Heart left ventricle (tissue), 16 donors: Measurements from ENCODE around the gene GRM7. TPM values are rescaled to one million over a fixed set of nuclear protein-coding genes. Genes with fewer than 3 reads are reported as not detected.

Experiments
- ATAC-seq, 4 donors: fragments of 200-7000 bp; cut with Tn5 transposase; one replicate each; pipeline ENCODE4 v1.9.1; 2020 to 2022; ENCODE audit warnings: moderate library complexity in 4 of 4, mild to moderate bottlenecking in 3 of 4, moderate number of reproducible peaks in 1 of 4
- DNase-seq, 5 donors: peaks; one replicate each; pipeline ENCODE4 v3.0.0-alpha.2; 2020
- H3K27ac ChIP-seq, 12 donors: fragments of 200-600 bp; sonication (generic) in 4 of 12; one replicate each; pipeline versions ENCODE4 v1.5.0 to v1.8.0; 2016 to 2022; ENCODE audit warnings: mild to moderate bottlenecking in 2 of 12
- H3K27me3 ChIP-seq, 9 donors: fragments of 200-600 bp; sonication (generic) in 2 of 9; one replicate each; pipeline versions ENCODE4 v1.5.1 to v1.8.0; 2016 to 2022; ENCODE audit warnings: mild to moderate bottlenecking in 3 of 9
- H3K36me3 ChIP-seq, 9 donors: fragments of 200-600 bp; sonication (generic) in 2 of 9; one replicate each; pipeline versions ENCODE4 v1.5.0 to v1.8.0; 2018 to 2022; ENCODE audit warnings: mild to moderate bottlenecking in 2 of 9
- H3K4me1 ChIP-seq, 12 donors: fragments of 200-600 bp; sonication (generic) in 4 of 12; one replicate each; pipeline versions ENCODE4 v1.5.0 to v1.8.0; 2016 to 2022; ENCODE audit warnings: mild to moderate bottlenecking in 3 of 12
- H3K4me3 ChIP-seq, 12 donors: fragments of 200-600 bp; sonication (generic) in 4 of 12; one replicate each; pipeline versions ENCODE4 v1.5.0 to v1.8.0; 2017 to 2022; ENCODE audit warnings: mild to moderate bottlenecking in 9 of 12, moderate library complexity in 4 of 12
- H3K9me3 ChIP-seq, 12 donors: fragments of 200-600 bp; sonication (generic) in 4 of 12; one replicate each; pipeline versions ENCODE4 v1.5.0 to v1.8.0; 2016 to 2022; ENCODE audit warnings: mild to moderate bottlenecking in 1 of 12
- CTCF ChIP-seq, 12 donors: fragments of 200-600 bp; sonication (generic) in 4 of 12; IDR thresholded peaks; one replicate each; pipeline versions ENCODE4 v1.5.0 to v1.8.0; 2018 to 2022; ENCODE audit warnings: antibody characterized with exemption in 12 of 12, mild to moderate bottlenecking in 5 of 12
- POLR2A ChIP-seq, 2 donors: fragments of 450-650 bp; IDR thresholded peaks; one replicate each; pipeline ENCODE4 v1.6.1; 2017; ENCODE audit warnings: antibody characterized with exemption in 2 of 2, mild to moderate bottlenecking in 2 of 2, moderate library complexity in 2 of 2
- WGBS, 4 donors: extraction: QIAGEN DNeasy Blood & Tissue Kit in 2 of 4; methylation state at CpG; one replicate each; pipeline versions ENCODE4 v1.1.5 to v1.1.7; 2013 to 2018; 5-methylcytosine and 5-hydroxymethylcytosine counted together
- intact Hi-C, 10 donors: fragments of 100-400 bp; cut with DNase I; formaldehyde crosslinking; loops; one replicate each; pipeline versions ENCODE4 v1.11.1 to v1.14.2; 2022
- polyA plus RNA-seq, 2 donors: library from polyadenylated mRNA; stranded (reverse); fragments of 200-250 nt; gene quantifications; one replicate each; pipeline ENCODE4 v1.2.3, GENCODE V29; 2013
- total RNA-seq, 9 donors: library from RNA; depleted of rRNA in 2 of 9; stranded (reverse); fragments of >200 nt in 2 of 9; fragmentation: NEBNext Ultra II Directional in 3 of 9; extraction: Animal tissue kit (Norgen Biotek cat#: 25700) in 3 of 9; gene quantifications; one replicate each; pipeline versions ENCODE4 v1.1.0 to v1.2.4, GENCODE V29; 2016 to 2023
- donor health status: ischemic (EF 13 %, LVEDD 7.1; RV severe dilation, severe dysfunction).
- donor health status: healthy with polysubstance abuse.
- donor health status: DM: no; HTN: yes; CAD: no.
- donor health status: DM: no; HTN: no; CAD: no.
- donor health status: ischemic (EF 25% LVEDD 6.9; RV normal size, moderate dysfunction).
- donor health status: ischemic (EF 25% LVEDD 5.7; RV mildly dilated, moderate dysfunction).
- donor health status: healthy.
- donor health status: DM: yes; HTN: yes; CAD: no.
- donor health status: ischemic (EF 35%, LVEDD 5.7; RV mildly dilated, moderate dysfunction).
- donor health status: nonischemic (EF 11% LVEDD 7.7; RV severe dilation, severe dysfunction).
- donor health status: DM: yes; HTN: yes; CAD: no.
- donor health status: PGD.
- donor health status: ischemic (EF 29% LVEDD 5.4; RV normal size, mild dysfunction).
- donor health status: nonischemic (EF 23%, LVEDD 6.1; RV moderate dilation, normal function).

The GRM7 gene
- total and polyA plus RNA-seq, 11 donors: not detected

DNA sequence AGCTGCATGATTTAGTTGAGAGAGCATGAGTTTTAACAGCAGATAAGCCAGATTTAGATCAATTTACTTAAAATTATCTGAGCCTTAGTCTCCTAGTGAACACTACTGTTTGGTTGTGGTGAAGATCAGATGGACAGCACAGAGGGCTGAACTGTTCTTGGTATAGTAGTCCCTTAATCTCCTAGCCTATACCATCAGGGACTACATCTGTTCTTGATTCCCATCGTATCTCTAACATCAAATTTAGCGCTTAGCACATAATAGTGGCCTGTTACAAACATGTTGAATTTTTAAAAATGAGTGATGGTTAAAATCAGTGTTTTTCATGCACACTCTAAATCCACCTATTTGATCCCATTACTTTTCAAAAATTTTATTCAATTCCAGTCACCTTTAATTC is 507.7 kb downstream of the GRM7 start:
- intact Hi-C loops: no loop called here
- no peak for ATAC-seq
- Histone ChIP-seq H3K4me3 (no peak overlapping the region), H3K4me1 (no peaks in the 10 kb centered on the region), H3K36me3 (no peaks in the 10 kb centered on the region), H3K27me3 (no peaks in the 10 kb centered on the region), H3K27ac (no peak overlapping the region), H3K9me3 (no peaks in the 10 kb centered on the region)
- TF ChIP-seq CTCF (IDR thresholded peaks at IDR 0.05): no peak
- no peak for TF ChIP-seq POLR2A (IDR thresholded peaks at IDR 0.05)
- WGBS, 4 donors: 91 to 94% (median 93%) methylated on average over 2 of the region's 2 CpGs
- DNase-seq: no peak

DNA sequence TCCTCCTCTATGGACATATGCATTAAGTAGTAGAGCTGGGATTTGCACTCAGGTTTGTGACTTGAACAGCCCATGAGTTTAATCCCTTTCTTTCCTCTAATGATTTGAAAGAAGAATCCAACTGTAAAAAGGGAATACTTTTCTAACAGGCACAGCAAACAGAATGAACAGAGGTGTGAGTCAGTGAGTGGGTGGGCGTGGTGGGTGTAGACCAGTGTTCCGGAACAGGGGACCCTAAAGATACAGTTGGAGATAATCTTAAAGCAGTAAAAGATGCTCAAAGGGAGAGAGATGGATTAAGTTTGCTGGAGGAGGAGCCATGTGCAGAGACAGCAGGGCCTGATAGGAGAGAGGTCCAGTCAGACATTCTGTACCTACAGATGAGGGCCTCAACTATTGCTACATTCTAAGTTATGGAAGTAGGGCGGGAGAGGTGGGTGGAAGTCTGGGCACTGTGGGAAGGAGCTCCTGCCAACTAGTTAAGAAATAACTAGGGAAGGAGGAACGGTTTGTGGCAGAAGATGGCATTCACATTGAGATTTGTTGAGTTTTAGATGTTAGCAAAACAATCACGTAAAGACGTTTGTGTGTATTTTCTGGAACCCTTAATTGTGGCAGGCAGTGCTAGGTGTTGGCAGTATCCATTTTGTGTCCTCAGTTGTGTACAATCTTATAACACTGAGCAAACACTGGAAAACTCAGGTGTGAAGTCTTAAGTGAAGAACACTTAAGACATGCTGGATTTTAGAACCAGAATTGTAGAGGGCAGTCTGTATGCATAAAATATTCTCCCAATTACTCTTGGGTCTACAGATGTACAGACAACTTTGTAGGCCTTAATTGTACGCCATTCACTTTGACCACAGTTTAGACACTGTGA is 511.0 kb downstream of the GRM7 start:
- Histone ChIP-seq H3K27me3 (no peaks in the 10 kb centered on the region), H3K36me3 (no peaks in the 10 kb centered on the region), H3K27ac (no peak overlapping the region), H3K4me3 (no peak overlapping the region), H3K9me3 (no peaks in the 10 kb centered on the region), H3K4me1 (no peaks in the 10 kb centered on the region)
- intact Hi-C loops: no loop called here
- ATAC-seq: no peak
- TF ChIP-seq CTCF (IDR thresholded peaks at IDR 0.05) (no peak), POLR2A (IDR thresholded peaks at IDR 0.05) (no peak)
- WGBS, 4 donors: 64 to 74% (median 70%) methylated on average over 7 of the region's 7 CpGs
- DNase-seq: no peak

GRCh38 chr3:7377103-7377502 is 516.2 kb downstream of the GRM7 start:
- WGBS, 4 donors: 73 to 81% (median 79%) methylated on average over 2 of the region's 2 CpGs
- intact Hi-C loops: no loop called here
- no peaks in the 10 kb centered on the region for H3K27me3 ChIP-seq
- DNase-seq (no peak), ATAC-seq (no peak)
- no peak overlapping the region for H3K27ac ChIP-seq
- TF ChIP-seq CTCF (IDR thresholded peaks at IDR 0.05) (no peak), POLR2A (IDR thresholded peaks at IDR 0.05) (no peak)
- no peak overlapping the region for H3K4me3 ChIP-seq
- no peaks in the 10 kb centered on the region for H3K4me1 ChIP-seq
- H3K36me3 ChIP-seq: no peaks in the 10 kb centered on the region
- H3K9me3 ChIP-seq: no peaks in the 10 kb centered on the region

DNA sequence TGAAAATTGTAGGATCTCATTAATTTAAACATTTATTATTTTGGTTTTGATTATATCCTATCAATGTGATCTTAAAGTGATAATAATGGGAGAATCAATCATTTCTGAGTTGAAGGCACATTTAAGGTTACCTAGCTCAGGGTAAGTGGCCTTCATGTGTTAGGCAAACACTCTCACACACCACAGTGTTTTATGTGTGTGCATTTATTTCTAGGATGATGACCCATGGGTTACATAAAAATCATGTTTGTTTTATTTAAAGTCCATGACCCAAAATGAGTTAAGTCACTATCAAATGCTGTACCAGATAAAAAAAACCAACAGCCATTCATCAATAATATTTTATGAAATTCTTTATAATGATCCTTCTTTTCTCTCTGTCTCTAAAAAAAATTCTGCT is 520.8 kb downstream of the GRM7 start:
- no peaks in the 10 kb centered on the region for H3K4me1 ChIP-seq

More for the DNA sequence above, 520.8 kb downstream of the GRM7 start:
- Histone ChIP-seq H3K27me3 (no peaks in the 10 kb centered on the region), H3K4me3 (no peak overlapping the region), H3K27ac (no peak overlapping the region), H3K36me3 (no peaks in the 10 kb centered on the region), H3K9me3 (no peaks in the 10 kb centered on the region)
- no peak for TF ChIP-seq POLR2A (IDR thresholded peaks at IDR 0.05)
- no peak for TF ChIP-seq CTCF (IDR thresholded peaks at IDR 0.05)
- DNase-seq (no peak), ATAC-seq (no peak)
- intact Hi-C loops: no loop called here
